ENCODE measurements around the gene TADA2B.

The TADA2B gene

DNA sequence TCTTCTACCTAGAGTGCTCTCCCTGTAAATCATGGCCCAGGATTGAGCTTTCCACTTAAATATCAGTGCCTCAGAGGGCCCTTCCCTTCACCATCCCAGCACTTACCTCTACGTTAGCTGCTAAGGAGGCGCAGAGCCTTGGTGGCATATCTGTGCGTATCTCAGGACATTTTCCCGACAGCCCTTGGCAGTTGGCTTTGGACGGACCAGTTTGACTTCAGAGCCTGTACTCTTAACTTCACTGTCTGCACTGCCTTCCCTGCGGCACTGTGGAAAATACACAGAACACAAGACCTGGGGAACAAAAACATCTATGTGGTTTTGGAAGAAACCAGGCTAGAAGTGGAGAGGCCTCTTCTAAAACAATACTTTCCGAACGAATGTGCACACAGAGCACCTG lies 2.4 kb downstream of the TADA2B start:
- Histone ChIP-seq H3K9me3 (ENCODE audit: low read length) (no peaks in the 10 kb centered on the region), H3K27ac (ENCODE audit: low read depth, low read length, poor library complexity, severe bottlenecking) (peak overlapping the region; percentile 66)

GRCh38 chr4:7045961-7046921 lies 3.1 kb downstream of the TADA2B start:
- Histone ChIP-seq H2AFZ (ENCODE audit: low read length) (no peak overlapping the region), H3K27me3 (ENCODE audit: insufficient read depth, low read length) (no peaks in the 10 kb centered on the region), H3K4me2 (ENCODE audit: low read length) (peak overlapping the region; percentile 92), H3K79me2 (ENCODE audit: insufficient read depth, low read length) (peaks cover 26% of the 10 kb centered on the region), H3K9me2 (ENCODE audit: low read depth, low read length) (no peaks in the 10 kb centered on the region), H3K27ac (ENCODE audit: low read depth, low read length, poor library complexity, severe bottlenecking) (peak overlapping the region; percentile 66), H3K36me3 (ENCODE audit: insufficient read depth, low read length) (no peaks in the 10 kb centered on the region), H4K20me1 (ENCODE audit: insufficient read depth, low read length) (no peaks in the 10 kb centered on the region), H3K9me3 (ENCODE audit: low read length) (no peaks in the 10 kb centered on the region), H3K4me3 (ENCODE audit: low read depth, low read length, poor library complexity, severe bottlenecking) (peak overlapping the region; percentile 86), H3K4me1 (ENCODE audit: insufficient read depth, low read length, severe bottlenecking) (peaks cover 29% of the 10 kb centered on the region), H3F3A (ENCODE audit: insufficient read depth, low read length) (no peaks in the 10 kb centered on the region), H3K9ac (ENCODE audit: low read length) (peak overlapping the region; percentile 88; the same call in 1 of the 2 replicates)
- TF ChIP-seq, protein P1, sequence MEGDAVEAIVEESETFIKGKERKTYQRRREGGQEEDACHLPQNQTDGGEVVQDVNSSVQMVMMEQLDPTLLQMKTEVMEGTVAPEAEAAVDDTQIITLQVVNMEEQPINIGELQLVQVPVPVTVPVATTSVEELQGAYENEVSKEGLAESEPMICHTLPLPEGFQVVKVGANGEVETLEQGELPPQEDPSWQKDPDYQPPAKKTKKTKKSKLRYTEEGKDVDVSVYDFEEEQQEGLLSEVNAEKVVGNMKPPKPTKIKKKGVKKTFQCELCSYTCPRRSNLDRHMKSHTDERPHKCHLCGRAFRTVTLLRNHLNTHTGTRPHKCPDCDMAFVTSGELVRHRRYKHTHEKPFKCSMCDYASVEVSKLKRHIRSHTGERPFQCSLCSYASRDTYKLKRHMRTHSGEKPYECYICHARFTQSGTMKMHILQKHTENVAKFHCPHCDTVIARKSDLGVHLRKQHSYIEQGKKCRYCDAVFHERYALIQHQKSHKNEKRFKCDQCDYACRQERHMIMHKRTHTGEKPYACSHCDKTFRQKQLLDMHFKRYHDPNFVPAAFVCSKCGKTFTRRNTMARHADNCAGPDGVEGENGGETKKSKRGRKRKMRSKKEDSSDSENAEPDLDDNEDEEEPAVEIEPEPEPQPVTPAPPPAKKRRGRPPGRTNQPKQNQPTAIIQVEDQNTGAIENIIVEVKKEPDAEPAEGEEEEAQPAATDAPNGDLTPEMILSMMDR (IDR thresholded peaks at IDR 0.05; ENCODE audit: low read length): no peak
- TF ChIP-seq EZH2 (IDR thresholded peaks at IDR 0.05; ENCODE audit: borderline replicate concordance, low read length): no peak

More for the DNA sequence above, 2.4 kb downstream of the TADA2B start:
- Histone ChIP-seq H3K4me3 (ENCODE audit: low read depth, low read length, poor library complexity, severe bottlenecking) (peak overlapping the region; percentile 86), H3K79me2 (ENCODE audit: insufficient read depth, low read length) (peaks cover 26% of the 10 kb centered on the region), H3K27me3 (ENCODE audit: insufficient read depth, low read length) (no peaks in the 10 kb centered on the region), H3F3A (ENCODE audit: insufficient read depth, low read length) (no peaks in the 10 kb centered on the region), H3K4me2 (ENCODE audit: low read length) (peak overlapping the region; percentile 92), H3K4me1 (ENCODE audit: insufficient read depth, low read length, severe bottlenecking) (peaks cover 29% of the 10 kb centered on the region), H3K9me2 (ENCODE audit: low read depth, low read length) (no peaks in the 10 kb centered on the region), H3K9ac (ENCODE audit: low read length) (peak overlapping the region; percentile 88; the same call in 1 of the 2 replicates), H2AFZ (ENCODE audit: low read length) (no peak overlapping the region), H3K36me3 (ENCODE audit: insufficient read depth, low read length) (no peaks in the 10 kb centered on the region), H4K20me1 (ENCODE audit: insufficient read depth, low read length) (no peaks in the 10 kb centered on the region)
- TF ChIP-seq, protein P1 (IDR thresholded peaks at IDR 0.05; ENCODE audit: low read length): no peak
- TF ChIP-seq EZH2 (IDR thresholded peaks at IDR 0.05; ENCODE audit: borderline replicate concordance, low read length): no peak

DNA sequence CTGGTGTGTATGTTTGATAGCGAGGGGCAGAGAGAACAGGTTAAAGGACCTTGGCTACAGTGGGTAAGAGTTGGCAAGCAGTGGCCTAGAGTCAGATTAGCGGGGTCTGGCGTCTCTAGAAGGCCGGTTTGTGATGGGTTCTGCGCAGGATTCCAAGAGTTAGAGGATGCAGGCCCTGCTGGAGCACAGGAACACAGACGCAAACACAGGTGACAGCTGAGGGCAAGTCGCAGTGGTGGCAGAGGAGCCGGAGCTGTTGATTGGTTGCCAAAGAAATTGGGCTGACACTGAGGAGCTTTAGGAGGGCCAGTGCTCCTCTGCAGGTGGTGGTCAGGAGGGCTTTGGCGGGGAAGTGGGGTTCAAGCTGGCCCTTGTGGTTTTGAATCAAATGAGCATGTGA lies 3.8 kb downstream of the TADA2B start:
- no peaks in the 10 kb centered on the region for H3K9me2 ChIP-seq (ENCODE audit: low read depth, low read length)
- H3K4me2 ChIP-seq (ENCODE audit: low read length): peak overlapping the region; percentile 92; the same call in 1 of the 2 replicates
- no peaks in the 10 kb centered on the region for H3F3A ChIP-seq (ENCODE audit: insufficient read depth, low read length)
- no peaks in the 10 kb centered on the region for H4K20me1 ChIP-seq (ENCODE audit: insufficient read depth, low read length)
- H3K4me3 ChIP-seq (ENCODE audit: low read depth, low read length, poor library complexity, severe bottlenecking): no peak overlapping the region
- peaks cover 26% of the 10 kb centered on the region for H3K79me2 ChIP-seq (ENCODE audit: insufficient read depth, low read length)
- H3K27ac ChIP-seq (ENCODE audit: low read depth, low read length, poor library complexity, severe bottlenecking): peak overlapping the region; percentile 66
- H3K9ac ChIP-seq (ENCODE audit: low read length): no peak overlapping the region; the same call in 1 of the 2 replicates
- no peaks in the 10 kb centered on the region for H3K9me3 ChIP-seq (ENCODE audit: low read length)
- no peaks in the 10 kb centered on the region for H3K27me3 ChIP-seq (ENCODE audit: insufficient read depth, low read length)
- H2AFZ ChIP-seq (ENCODE audit: low read length): no peak overlapping the region
- peaks cover 29% of the 10 kb centered on the region for H3K4me1 ChIP-seq (ENCODE audit: insufficient read depth, low read length, severe bottlenecking)
- H3K36me3 ChIP-seq (ENCODE audit: insufficient read depth, low read length): no peaks in the 10 kb centered on the region
- TF ChIP-seq EZH2 (IDR thresholded peaks at IDR 0.05; ENCODE audit: borderline replicate concordance, low read length): no peak
- TF ChIP-seq, protein P1 (IDR thresholded peaks at IDR 0.05; ENCODE audit: low read length): no peak

Measured in OCI-LY1 (cell line).